Coronary artery (tissue), 2 donors: ENCODE data around the gene HBG1.

Experiments
- DNase-seq: peaks from one replicate; pipeline ENCODE4 v3.0.0-alpha.2; 2017; ENCODE audit warnings: low spot score
- H3K27ac ChIP-seq, 2 donors: fragments of 200-600 bp; sonication (generic); one replicate each; pipeline ENCODE4 v1.5.1; 2016 to 2019
- H3K4me3 ChIP-seq: fragments of 200-600 bp; sonication (generic); 2 replicates; pipeline ENCODE4 v1.5.1; 2016; ENCODE audit warnings: mild to moderate bottlenecking, moderate library complexity
- CTCF ChIP-seq: fragments of 200-600 bp; sonication (generic); IDR thresholded peaks from one replicate; pipeline ENCODE4 v1.5.1; 2019; ENCODE audit warnings: antibody characterized with exemption

Gene HBG1

GRCh38 chr11:5243816-5244180 lies 5.9 kb downstream of the HBG1 start:
- H3K4me3 ChIP-seq = no peak overlapping the region
- DNase-seq = no peak
- no peak for TF ChIP-seq CTCF
- H3K27ac ChIP-seq = no peak overlapping the region

GRCh38 chr11:5242933-5243815 lies 6.5 kb downstream of the HBG1 start:
- TF ChIP-seq CTCF = no peak
- Histone ChIP-seq H3K4me3 (no peak overlapping the region), H3K27ac (no peak overlapping the region)
- no peak for DNase-seq

- no peak for TF ChIP-seq CTCF
- H3K27ac ChIP-seq = no peak overlapping the region
These were observed 7.4 kb downstream of the HBG1 start for GRCh38 chr11:5242208-5242607.

GRCh38 chr11:5241458-5241857 lies 8.2 kb downstream of the HBG1 start:
- Histone ChIP-seq H3K27ac (no peak overlapping the region), H3K4me3 (no peak overlapping the region)
- TF ChIP-seq CTCF = no peak
- DNase-seq = no peak

More at GRCh38 chr11:5242208-5242607, 7.4 kb downstream of the HBG1 start:
- DNase-seq = no peak
- H3K4me3 ChIP-seq = no peak overlapping the region

GRCh38 chr11:5240458-5240857 lies 9.2 kb downstream of the HBG1 start:
- no peak for DNase-seq
- Histone ChIP-seq H3K27ac (no peak overlapping the region), H3K4me3 (no peak overlapping the region)
- TF ChIP-seq CTCF = no peak

- Histone ChIP-seq H3K4me3 (no peak overlapping the region), H3K27ac (no peak overlapping the region)
- DNase-seq = no peak
- no peak for TF ChIP-seq CTCF
These were observed 9.6 kb downstream of the HBG1 start for GRCh38 chr11:5240056-5240455.

- Histone ChIP-seq H3K4me3 (no peak overlapping the region), H3K27ac (no peak overlapping the region)
- no peak for DNase-seq
- no peak for TF ChIP-seq CTCF
These were observed 10.6 kb downstream of the HBG1 start for GRCh38 chr11:5239046-5239445.
